ENCODE data around the gene CRIP2. TPM values are rescaled to one million over a fixed set of nuclear protein-coding genes. Genes with fewer than 3 reads are reported as not detected.

Gene CRIP2
- total RNA-seq, 1 donor from 2014 or later, result 13.2 TPM

- FAIRE-seq, result no peak
- Histone ChIP-seq H3K4me3 (ENCODE audit: low read depth, low read length) (peak overlapping the region; percentile 18), H3K36me3 (ENCODE audit: control insufficient read depth, insufficient read depth, low read length) (no peaks in the 10 kb centered on the region), H3K27me3 (ENCODE audit: control insufficient read depth, insufficient read depth, low read length) (peaks cover 15% of the 10 kb centered on the region)
- no peak for TF ChIP-seq CTCF (IDR thresholded peaks at IDR 0.05; ENCODE audit: insufficient read depth, low read length, severe bottlenecking)
- no peak for DNase-seq (ENCODE audit: low read depth)
Measured at GRCh38 chr14:105526776-105527380, 52.3 kb downstream of the CRIP2 start.

- no peak for TF ChIP-seq CTCF (IDR thresholded peaks at IDR 0.05; ENCODE audit: insufficient read depth, low read length, severe bottlenecking)
- no peak overlapping the region for H3K4me3 ChIP-seq (ENCODE audit: low read depth, low read length)
- DNase-seq (ENCODE audit: low read depth), result no peak
- H3K36me3 ChIP-seq (ENCODE audit: control insufficient read depth, insufficient read depth, low read length), result no peaks in the 10 kb centered on the region
- no peak for FAIRE-seq
- peaks cover 15% of the 10 kb centered on the region for H3K27me3 ChIP-seq (ENCODE audit: control insufficient read depth, insufficient read depth, low read length)
Measured at GRCh38 chr14:105527381-105527825, 52.8 kb downstream of the CRIP2 start.

GRCh38 chr14:105527826-105528585 is 53.4 kb downstream of the CRIP2 start:
- H3K27me3 ChIP-seq (ENCODE audit: control insufficient read depth, insufficient read depth, low read length), result peaks cover 15% of the 10 kb centered on the region
- no peak for FAIRE-seq
- H3K4me3 ChIP-seq (ENCODE audit: low read depth, low read length), result peak overlapping the region; percentile 49
- H3K36me3 ChIP-seq (ENCODE audit: control insufficient read depth, insufficient read depth, low read length), result no peaks in the 10 kb centered on the region
- peak; percentile 91 for TF ChIP-seq CTCF (IDR thresholded peaks at IDR 0.05; ENCODE audit: insufficient read depth, low read length, severe bottlenecking)
- DNase-seq (ENCODE audit: low read depth), result peak; percentile 25

GRCh38 chr14:105528586-105529318 is 54.1 kb downstream of the CRIP2 start:
- TF ChIP-seq CTCF (IDR thresholded peaks at IDR 0.05; ENCODE audit: insufficient read depth, low read length, severe bottlenecking), result no peak
- DNase-seq (ENCODE audit: low read depth) (no peak), FAIRE-seq (no peak)
- Histone ChIP-seq H3K36me3 (ENCODE audit: control insufficient read depth, insufficient read depth, low read length) (no peaks in the 10 kb centered on the region), H3K4me3 (ENCODE audit: low read depth, low read length) (peak overlapping the region; percentile 49), H3K27me3 (ENCODE audit: control insufficient read depth, insufficient read depth, low read length) (peaks cover 15% of the 10 kb centered on the region)

GRCh38 chr14:105529319-105529568 is 54.6 kb downstream of the CRIP2 start:
- Histone ChIP-seq H3K4me3 (ENCODE audit: low read depth, low read length) (no peak overlapping the region), H3K27me3 (ENCODE audit: control insufficient read depth, insufficient read depth, low read length) (peaks cover 15% of the 10 kb centered on the region)
- FAIRE-seq, result no peak

More at GRCh38 chr14:105529319-105529568, 54.6 kb downstream of the CRIP2 start:
- no peaks in the 10 kb centered on the region for H3K36me3 ChIP-seq (ENCODE audit: control insufficient read depth, insufficient read depth, low read length)
- TF ChIP-seq CTCF (IDR thresholded peaks at IDR 0.05; ENCODE audit: insufficient read depth, low read length, severe bottlenecking), result no peak
- DNase-seq (ENCODE audit: low read depth), result no peak

Other genes starting within 250 kb of the CRIP2 start
- 63.4 and 75.8 TPM in 2 replicates for gene BTBD6, start 226.3 kb upstream of the CRIP2 start, total RNA-seq
- gene BRF1, start 173.8 kb upstream of the CRIP2 start, total RNA-seq, result 22.3 and 24.0 TPM in 2 replicates
- gene PACS2, start 160.1 kb upstream of the CRIP2 start, total RNA-seq, result 42.4 and 43.1 TPM in 2 replicates
- gene TEX22, start 76.3 kb upstream of the CRIP2 start, total RNA-seq, result 0.38 and 1.8 TPM in 2 replicates
- gene MTA1, start 55.0 kb upstream of the CRIP2 start, total RNA-seq, result 25.5 and 26.1 TPM in 2 replicates
- gene CRIP1, start 12.1 kb downstream of the CRIP2 start, total RNA-seq, result 1.5 TPM in 1 of 2 replicates, not detected in the other
- 4.5 and 5.4 TPM in 2 replicates for gene TEDC1, start 16.4 kb downstream of the CRIP2 start, total RNA-seq
- 0.51 and 0.53 TPM in 2 replicates for gene TMEM121, start 51.8 kb downstream of the CRIP2 start, total RNA-seq

Measured in bronchial epithelial cell (primary cell).